NCI-H460 (cell line): ENCODE results near the gene ACTL7B. TPM values are rescaled to one million over a fixed set of nuclear protein-coding genes. Genes with fewer than 3 reads are reported as not detected.
"Not testable (repeated sequence)": the region's sequence is repeated elsewhere in the genome, so short reads cannot be mapped to it uniquely, and the experiment has no call there.

Source experiments
- DNase-seq: peaks from one replicate; pipeline ENCODE4 v3.0.0-alpha.2; 2016; ENCODE audit warnings: low read depth; ENCODE audit errors: extremely low read depth
- polyA plus RNA-seq: library from polyadenylated mRNA; depleted of rRNA; stranded (reverse); fragments of >200 nt; gene quantifications from 2 replicates; pipeline ENCODE4 v1.2.3, GENCODE V29; 2014; cell fraction: nucleus; rRNA removed
- total RNA-seq: library from RNA; depleted of rRNA; stranded (reverse); fragments of >200 nt; shearing (Covaris generic); gene quantifications from 2 replicates; pipeline ENCODE4 v1.2.3, GENCODE V29; 2014; rRNA removed

Gene ACTL7B, protein sequence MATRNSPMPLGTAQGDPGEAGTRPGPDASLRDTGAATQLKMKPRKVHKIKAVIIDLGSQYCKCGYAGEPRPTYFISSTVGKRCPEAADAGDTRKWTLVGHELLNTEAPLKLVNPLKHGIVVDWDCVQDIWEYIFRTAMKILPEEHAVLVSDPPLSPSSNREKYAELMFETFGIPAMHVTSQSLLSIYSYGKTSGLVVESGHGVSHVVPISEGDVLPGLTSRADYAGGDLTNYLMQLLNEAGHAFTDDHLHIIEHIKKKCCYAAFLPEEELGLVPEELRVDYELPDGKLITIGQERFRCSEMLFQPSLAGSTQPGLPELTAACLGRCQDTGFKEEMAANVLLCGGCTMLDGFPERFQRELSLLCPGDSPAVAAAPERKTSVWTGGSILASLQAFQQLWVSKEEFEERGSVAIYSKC
- not detected in 2 replicates for total RNA-seq
- not detected in 2 replicates for polyA plus RNA-seq

DNA sequence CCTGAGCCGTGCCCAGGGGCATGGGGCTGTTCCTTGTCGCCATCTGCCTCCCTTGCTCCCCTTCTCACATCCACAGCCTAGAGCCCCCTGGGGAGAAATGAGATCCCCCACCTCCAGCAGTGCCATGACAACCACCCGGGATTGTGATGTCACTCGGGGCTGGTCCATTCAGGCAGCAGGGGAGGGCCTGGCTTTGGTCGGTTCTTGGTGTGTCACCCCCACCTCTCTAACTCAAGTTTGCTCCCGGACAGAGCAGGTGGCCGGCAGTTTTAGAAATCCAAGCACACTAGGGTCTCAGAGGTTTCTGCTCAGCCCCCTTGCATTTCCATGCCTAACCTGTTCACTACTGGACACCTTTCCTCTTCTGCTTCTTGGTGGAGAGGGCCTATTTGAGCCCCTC is at the start of gene ACTL7B:
TSS of gene ACTL7B (minus strand) at position 99 of the 400 bp plus-strand sequence. CDS start at position 43, 56 bp downstream.
- DNase-seq = no peak

DNA sequence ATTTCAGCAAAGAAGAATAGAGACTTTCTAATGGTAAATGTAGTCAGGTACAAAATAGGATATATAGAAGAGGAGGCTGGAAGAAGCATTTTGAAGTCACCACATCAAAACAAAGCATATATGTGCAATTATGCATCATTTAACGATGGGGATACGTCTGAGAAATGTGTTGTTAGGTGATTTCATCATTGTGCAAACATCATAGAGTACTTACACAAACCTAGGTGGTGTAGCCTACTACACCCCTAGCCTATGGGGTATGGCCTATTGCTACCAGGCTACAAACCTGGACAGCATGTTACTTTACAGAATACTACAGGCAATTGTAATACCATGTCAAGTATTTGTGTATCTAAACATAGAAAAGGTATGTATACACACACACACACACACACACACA is 49.7 kb upstream of the ACTL7B start:
- no peak for DNase-seq

DNA sequence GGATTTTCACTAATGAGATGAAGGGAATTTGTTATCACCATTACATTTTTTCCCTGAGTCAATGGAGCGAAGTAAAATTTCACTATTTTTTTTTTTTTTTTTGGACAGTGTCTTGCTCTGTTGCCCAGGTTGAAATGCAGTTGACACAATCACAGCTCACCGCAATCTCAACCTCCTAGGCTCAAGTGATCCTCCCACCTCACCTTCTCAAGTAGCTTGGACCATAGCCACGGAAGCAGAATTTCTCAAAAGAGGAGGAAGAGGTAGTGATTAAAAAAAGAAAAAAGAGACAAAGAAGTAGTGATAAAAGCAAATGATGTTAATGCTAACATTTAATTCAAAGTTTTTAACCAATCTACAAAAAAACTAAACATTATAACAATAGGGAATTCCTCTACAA is 48.4 kb upstream of the ACTL7B start:
- no peak for DNase-seq

DNA sequence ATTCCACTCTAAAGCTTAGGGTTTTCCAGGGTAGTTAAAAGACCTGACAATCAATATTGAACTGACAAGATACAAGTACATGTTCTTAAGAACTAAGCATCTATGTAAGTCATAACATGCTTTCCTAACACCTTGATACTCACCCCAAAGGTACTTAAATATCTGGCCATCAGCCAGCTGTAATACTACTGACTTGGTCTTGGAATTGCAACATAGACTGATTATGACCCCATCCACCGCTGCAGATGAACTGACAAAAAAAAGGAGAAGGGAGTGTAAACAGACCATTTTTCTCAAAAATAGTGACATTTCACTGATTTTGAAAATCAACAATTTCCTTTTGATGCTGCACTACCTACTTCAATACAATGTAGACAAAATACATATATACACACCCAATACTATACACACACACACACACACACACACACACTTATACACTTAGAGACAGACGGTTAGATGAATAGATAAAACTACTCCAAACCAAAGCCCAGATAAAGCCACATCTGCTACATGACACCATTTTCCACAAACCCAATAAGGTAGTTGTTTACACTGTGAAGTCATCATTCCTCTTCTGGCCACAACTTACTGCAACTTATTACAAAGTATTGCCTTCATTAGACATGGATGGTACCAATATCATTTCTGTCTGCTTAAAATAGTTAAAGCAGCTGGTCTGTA is 47.8 kb upstream of the ACTL7B start:
- no peak for DNase-seq

DNA sequence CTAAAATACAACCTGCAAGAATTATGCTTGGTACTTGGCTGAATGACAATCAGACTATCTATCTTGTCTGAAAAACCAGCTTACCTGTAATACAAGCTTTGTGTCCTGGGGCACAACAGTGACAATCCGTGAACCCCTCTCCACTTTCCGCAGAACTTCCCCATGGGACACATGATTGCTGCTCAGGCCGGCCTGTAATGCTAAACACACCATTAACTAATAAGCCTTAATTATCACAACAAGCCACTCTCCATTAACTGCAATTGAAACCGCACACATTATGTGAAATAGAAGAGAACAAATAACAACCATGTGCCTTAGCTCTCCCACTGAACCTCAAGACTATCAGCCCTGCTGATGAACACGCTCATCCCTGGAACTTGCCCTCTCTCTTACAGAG is 44.4 kb upstream of the ACTL7B start:
- no peak for DNase-seq

DNA sequence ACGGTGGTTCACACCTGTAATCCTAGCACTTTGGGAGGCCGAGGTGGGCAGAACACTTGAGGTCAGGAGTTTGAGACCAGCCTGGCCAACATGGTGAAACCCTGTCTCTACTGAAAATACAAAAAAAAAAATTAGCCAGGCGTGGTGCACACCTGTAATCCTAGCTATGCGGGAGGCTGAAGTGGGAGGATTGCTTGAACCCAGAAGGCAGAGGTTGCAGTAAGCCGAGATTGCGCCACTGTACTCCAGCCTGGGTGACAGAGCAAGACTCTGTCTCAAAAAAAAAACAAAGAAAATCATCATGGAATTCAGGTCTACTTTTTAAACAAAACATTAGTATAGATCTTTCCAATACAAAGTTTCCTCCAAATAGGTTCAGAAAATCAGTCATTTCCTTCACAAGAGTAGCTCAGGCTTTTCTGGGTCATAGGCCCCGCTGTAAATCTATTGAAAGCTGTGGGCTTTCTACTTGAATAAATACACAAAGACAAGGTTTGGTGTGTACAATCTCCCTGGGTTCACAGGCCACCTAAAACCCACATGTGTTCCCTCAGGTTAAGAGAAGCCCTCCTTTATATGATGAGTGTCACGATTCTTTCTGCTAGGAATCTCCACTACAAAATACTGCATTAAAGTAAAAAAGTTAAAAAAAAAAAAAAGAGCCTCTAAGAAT is 43.4 kb upstream of the ACTL7B start:
- not testable (repeated sequence) for DNase-seq

DNA sequence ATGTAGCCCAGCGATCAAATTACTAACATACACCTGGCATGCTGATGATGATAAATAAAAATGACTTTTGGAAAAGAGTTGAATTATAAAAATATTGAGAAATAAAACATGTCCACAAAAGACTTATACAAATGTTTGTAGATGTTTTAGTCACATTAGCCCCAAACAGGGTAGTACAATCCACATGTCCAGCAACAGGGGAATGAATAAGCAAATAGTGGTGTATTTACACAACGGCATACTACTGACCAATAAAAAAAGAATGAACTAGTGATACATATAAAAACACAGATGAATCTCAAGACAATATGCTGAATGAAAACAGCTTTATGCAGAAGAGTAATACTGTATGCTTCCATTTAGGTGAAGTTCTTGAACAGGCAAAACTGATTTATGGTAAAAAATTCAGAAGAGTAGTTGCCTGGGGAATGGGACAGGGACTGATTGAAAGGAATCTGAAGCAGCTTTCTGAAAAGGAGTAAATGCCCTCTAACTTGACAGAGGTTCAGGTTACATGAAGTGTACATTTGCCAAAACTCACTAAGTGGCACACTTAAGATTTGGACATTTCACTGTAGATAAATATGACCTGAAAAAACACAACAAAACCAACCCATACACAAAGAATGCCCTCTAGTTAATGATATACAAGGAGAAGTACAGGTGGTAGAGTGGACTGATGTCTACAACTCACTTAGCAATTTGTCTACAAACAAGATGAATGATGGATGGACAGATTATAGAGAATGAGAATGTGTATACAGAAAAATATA is 41.7 kb upstream of the ACTL7B start:
- DNase-seq = no peak

DNA sequence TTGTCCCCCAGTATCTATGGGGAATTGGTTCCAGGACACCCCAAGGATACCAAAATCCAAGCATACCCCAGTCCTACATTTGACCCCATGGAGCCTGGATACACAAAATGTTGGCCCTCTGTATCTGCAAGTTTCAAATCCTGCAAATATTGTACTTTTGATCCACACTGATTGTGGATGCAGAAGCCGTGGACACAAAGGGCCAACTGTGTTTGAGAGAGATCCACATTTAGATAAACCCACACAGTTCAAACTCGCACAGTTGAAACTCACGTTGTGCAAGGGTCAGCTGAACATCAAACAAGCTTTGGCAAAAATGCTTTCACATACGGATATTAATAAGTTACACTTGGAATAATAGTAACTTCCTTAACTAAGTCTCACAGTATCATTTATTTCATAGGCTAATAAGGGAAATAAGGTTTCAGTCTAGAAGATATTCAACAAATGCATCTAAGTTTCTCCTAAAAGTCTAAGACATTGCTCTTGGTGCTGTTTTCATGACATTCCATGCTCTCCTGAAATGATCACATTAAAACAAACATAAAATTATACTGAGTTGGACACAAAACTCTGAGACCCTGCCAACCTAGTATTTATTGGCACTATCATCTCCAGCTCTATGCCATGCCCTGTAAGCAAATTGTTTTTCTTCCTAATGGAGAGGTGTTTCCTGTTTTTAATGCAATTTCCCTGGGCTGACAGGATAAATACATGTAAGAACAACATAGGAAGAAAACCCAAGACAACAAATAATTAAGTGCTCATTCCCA is 38.6 kb upstream of the ACTL7B start:
- no peak for DNase-seq

DNA sequence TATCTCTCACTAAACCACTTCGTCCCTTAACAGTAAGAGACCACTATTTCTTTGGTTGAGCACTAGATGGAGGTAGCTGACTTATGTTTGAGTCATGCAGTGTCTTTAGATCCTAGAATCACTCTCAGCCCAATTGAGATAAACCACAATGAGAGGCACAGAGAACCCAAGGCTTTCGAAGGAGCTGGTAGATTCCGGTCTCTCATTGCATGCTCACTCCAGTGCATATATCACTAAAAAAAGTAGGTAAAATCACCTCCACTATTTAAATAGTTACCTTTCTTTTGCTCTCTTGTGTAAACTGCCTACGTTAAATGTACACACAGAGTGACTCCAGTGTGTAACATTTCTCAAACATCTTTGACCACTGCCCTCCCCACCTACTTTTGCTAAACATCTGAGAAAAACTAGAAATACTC is 33.9 kb upstream of the ACTL7B start:
- no peak for DNase-seq

DNA sequence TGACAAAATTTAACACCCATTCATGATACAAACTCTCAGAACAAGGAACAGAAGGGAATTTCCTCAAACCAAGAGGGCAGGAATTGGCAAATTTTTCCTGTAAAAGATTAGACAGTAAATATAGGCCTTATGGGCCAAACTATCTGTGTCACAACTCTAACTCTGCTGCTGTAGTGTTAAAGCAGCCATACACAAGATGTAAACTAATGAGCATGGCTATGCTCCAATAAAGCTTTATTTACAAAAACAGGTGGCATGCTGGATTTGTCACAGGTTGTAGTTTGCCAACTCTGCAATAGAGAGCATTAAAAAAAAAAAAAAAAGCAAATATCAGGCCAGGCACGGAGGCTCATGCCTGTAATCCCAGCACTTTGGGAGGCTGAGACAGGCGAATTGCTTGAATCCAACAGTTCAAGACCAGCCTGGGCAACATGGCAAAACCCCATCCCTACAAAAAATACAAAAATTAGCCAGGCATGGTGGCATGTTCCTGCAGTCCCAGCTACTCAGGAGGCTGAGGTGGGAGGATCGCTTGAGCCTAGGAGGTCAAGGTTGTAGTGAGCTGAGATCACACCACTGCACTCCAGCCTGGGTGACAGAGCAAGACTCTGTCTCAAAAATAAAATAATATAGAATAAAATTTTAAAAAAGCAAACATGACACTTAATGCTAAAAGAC is 30.9 kb upstream of the ACTL7B start:
- DNase-seq = not testable (repeated sequence)

DNA sequence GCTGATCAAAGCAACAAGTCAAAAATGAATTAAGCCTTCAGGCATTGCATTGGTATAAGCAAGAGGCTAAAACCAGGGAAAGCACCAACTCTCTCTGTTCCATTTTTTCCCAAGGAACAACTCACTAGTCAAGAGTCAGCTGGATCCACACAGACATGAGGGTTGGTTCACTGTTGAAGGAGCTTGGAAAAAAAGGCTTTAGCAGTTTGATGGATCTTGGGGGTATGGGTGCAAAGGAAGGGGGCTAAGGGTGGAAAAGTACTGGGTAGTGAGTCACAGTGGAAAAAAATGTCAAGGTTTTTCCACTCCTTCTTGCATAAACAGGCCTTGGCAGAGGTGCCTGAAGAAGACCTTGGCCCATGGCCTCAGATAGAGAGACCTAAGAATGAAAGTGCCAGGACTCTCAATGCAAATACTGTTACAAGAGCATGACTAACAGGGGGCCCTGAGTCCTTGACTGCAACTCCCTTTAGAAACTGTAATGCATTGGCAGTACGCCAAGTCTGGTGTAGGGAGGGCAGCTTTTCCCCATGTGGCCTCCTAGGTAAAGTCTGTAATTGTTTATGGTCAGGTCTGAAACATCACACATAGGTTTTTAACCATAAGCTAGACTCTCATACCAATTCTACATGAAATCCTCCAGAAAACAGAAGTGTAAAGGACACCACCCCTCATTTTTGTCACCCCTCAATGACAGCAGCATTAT is 30.0 kb upstream of the ACTL7B start:
- no peak for DNase-seq

DNA sequence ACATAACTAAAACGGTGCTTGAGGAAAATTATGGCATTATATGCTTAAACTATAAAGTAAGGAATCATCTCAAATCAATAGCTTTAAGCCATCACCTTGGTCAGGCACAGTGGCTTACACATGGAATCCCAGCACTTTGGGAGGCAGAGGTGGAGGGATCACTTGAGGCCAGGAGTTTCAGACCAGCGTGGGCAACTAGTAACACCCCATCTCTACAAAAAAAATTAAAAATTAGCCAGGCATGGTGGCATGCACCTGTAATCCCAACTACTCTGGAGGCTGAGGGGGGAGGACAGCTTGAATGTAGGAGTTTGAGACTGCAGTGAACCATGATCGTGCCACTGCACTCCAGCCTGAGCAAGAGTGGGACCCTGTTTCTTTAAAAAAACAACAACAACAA is 28.9 kb upstream of the ACTL7B start:
- no peak for DNase-seq

DNA sequence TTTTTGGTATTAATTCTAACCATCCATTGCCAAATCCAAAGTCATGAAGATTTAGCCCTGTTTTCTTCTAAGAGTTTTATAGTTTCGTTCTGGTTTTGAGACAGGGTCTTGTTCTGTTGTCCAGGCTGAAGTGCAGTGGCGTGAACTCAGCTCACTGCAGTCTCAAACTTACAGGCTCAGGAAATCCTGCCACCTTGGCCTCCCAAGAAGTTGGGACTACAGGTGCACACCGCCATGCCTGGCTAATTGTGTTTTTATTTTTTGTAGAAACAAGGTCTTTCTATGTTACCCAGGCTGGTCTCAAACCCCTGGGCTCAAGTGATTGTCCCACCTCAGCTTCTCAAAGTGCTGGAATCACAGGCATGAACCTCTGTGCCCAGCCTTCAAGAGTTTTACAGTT is 27.3 kb upstream of the ACTL7B start:
- DNase-seq = no peak

DNA sequence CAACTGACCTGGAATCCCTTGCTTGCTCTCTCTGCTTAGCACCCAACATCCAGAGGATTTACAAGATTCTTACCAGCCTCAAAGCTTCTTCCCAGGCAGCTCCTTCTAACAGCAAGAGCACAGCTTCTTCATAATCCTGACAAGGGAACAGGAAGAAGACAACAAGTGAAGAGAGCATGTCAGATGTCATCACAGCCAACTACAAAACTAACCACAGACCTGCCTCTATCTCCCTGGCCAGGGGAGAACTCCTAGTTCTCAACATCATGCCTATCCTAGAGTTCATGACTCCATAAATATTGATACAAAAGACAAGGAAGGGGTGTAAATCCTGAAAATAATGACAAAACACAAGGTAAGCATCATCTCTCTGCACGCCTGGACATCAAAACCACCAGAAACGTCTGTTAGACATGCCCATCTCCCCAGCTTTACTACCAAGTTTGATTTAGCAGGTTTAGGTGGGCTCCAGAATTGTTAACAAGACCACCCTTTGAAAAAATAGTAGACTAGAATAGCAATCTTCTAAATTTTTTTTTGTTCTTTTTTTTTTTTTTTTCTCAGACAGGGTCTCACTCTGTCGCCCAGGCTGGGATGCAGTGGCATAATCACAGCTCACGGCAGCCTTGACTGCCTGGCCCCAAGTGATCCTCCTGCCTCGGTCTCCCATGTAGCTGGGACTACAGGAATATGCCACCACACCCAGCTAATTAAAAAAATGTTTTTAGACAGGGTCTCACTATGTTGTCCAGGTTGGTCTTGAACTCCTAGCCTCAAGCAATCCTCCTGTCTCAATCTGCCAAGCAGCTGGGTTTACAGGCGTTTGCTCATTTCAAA is 26.5 kb upstream of the ACTL7B start:
- no peak for DNase-seq

DNA sequence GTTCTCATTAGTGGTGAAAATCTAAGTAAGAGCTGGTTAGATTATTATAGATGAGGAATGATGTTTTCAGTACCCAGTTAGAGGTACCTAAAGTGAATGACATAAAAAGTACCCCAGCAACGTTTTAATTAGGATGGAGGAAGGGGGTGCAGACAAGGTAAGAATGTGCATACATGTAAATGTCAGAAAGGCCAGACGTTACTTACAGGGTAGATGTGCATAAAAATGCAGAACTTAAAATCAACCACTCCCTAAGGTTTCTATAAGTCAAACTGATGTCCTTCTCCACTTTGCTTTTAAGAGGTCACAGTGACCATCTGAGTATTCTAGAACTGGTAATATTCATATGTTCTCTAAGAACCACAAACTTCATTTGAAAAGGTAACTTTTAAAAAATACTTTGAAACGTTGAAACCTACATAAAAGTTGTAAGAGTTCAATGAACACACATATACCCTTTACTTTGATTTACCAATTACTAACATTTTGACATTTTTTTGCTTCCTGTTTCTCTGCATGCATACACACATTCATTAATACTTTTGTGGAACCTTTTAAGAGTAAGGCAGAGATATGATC is 25.0 kb upstream of the ACTL7B start:
- no peak for DNase-seq

DNA sequence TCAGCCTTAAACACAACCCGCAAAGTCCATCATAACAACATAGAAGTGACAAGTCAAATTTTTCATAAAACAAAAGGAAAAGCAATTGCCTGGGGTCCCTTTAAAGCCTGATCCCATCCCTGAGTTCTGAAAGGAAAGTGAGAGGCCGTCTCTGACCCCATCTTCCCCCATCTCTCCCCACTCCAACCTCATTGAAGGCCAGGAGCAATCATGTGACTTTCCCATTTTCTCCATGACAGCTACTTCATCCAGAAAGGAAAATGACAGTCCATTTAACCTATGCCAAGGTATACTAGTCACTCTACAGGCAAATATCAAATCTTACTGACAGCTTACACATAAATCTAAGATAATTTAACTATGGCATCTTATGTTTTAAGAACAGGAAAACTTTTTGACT is 21.7 kb upstream of the ACTL7B start:
- no peak for DNase-seq

DNA sequence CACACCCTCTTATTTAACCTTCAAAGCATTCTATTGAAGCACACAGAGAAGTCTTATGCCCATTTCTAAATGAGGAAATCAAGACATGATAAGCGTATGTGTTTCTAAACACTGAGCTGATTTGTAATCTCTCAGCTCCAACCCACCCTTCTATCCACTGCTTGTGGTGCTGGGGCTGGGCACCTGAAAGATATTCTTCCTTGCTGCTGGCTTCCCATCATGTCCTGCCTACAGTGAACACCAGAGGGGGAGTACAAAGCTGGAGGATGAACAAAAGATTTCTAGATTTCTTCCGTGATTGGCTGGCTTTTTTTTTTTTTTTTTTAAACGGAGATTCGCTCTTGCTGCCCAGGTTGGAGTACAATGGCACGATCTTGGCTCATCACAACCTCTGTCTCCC is 20.6 kb upstream of the ACTL7B start:
- DNase-seq = no peak
